Colonic mucosa (tissue), 4 donors: ENCODE results near the gene POLR2L. TPM values are rescaled to one million over a fixed set of nuclear protein-coding genes. Genes with fewer than 3 reads are reported as not detected.

Source experiments
- DNase-seq: peaks from one replicate; pipeline ENCODE4 v3.0.0-alpha.2; 2020
- H3K27ac ChIP-seq: fragments of 200-600 bp; one replicate; pipeline ENCODE4 v1.8.0; 2021
- H3K27me3 ChIP-seq: fragments of 200-600 bp; one replicate; pipeline ENCODE4 v1.8.0; 2021
- H3K36me3 ChIP-seq: fragments of 200-600 bp; one replicate; pipeline ENCODE4 v1.8.0; 2021
- H3K4me1 ChIP-seq: fragments of 200-600 bp; one replicate; pipeline ENCODE4 v1.8.0; 2021; ENCODE audit warnings: mild to moderate bottlenecking
- H3K4me3 ChIP-seq: fragments of 200-600 bp; one replicate; pipeline ENCODE4 v1.8.0; 2021
- H3K9ac ChIP-seq, 2 donors: one replicate each; pipeline ENCODE4 v1.7.0; 2013; ENCODE audit warnings: control low read depth in 2 of 2, low read depth in 2 of 2, low read length in 2 of 2
- H3K9me3 ChIP-seq: fragments of 200-600 bp; one replicate; pipeline ENCODE4 v1.8.0; 2021
- CTCF ChIP-seq: fragments of 200-600 bp; IDR thresholded peaks from one replicate; pipeline ENCODE4 v1.8.0; 2022; ENCODE audit warnings: antibody characterized with exemption, mild to moderate bottlenecking
- intact Hi-C: fragments of 100-400 bp; cut with DNase I; formaldehyde crosslinking; loops from one replicate; pipeline ENCODE4 v1.14.1; 2022
- total RNA-seq, 2 donors: library from RNA; stranded (reverse); fragmentation: NEBNext Ultra II Directional in 1 of 2; extraction: Animal tissue kit (Norgen Biotek cat#: 25700) in 1 of 2; gene quantifications; one replicate each; pipeline ENCODE4 v1.2.1, GENCODE V29; 2021
- donor health status: healthy.
- donor health status: DM: no; HTN: no; CAD: no.
- donor health status: DM: no; HTN: no; CAD: no.

POLR2L gene
- total RNA-seq, 2 donors from 2014 or later = 77.4 to 181 TPM

- intact Hi-C loops = no loop called here
- H3K9ac ChIP-seq = peak overlapping the region; percentile 1 to 84
- peaks cover 6% of the 10 kb centered on the region for H3K27me3 ChIP-seq
- H3K36me3 ChIP-seq = peaks cover 7% of the 10 kb centered on the region
- TF ChIP-seq CTCF = no peak
- no peak for DNase-seq
- H3K9me3 ChIP-seq = no peaks in the 10 kb centered on the region
- H3K4me3 ChIP-seq = no peak overlapping the region
- peak overlapping the region; percentile 93 for H3K27ac ChIP-seq
- peaks cover 51% of the 10 kb centered on the region for H3K4me1 ChIP-seq
These were observed 17.4 kb downstream of the POLR2L start for GRCh38 chr11:824942-825341.

DNA sequence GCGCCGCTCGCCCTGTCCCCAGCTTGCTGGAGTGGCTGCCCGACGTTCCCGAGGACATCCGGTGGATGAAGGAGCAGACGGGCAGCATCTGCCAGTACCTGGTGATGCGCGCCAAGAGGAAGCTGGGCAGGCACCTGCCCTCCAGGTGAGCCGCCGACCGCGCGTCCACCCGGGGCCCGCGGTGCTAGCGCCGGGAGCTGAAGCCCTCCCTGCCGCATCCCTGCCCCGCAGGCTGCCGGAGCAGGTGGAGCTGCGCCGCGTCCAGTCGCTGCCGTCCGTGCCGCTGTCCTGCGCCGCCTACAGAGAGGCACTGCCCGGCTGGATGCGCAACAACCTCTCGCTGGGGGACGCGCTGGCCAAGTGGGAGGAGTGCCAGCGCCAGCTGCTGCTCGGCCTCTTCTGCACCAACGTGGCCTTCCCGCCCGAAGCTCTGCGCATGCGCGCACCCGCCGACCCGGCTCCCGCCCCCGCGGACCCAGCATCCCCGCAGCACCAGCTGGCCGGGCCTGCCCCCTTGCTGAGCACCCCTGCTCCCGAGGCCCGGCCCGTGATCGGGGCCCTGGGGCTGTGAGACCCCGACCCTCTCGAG lies 17.9 kb downstream of the POLR2L start:
- peak; percentile 81 for DNase-seq
- Histone ChIP-seq H3K27ac (peak overlapping the region; percentile 93), H3K36me3 (peaks cover 7% of the 10 kb centered on the region), H3K4me3 (no peak overlapping the region), H3K9ac (peak overlapping the region; percentile 13 to 84), H3K4me1 (peaks cover 46% of the 10 kb centered on the region), H3K9me3 (no peaks in the 10 kb centered on the region), H3K27me3 (peaks cover 6% of the 10 kb centered on the region)
- intact Hi-C loops = no loop called here
- no peak for TF ChIP-seq CTCF

DNA sequence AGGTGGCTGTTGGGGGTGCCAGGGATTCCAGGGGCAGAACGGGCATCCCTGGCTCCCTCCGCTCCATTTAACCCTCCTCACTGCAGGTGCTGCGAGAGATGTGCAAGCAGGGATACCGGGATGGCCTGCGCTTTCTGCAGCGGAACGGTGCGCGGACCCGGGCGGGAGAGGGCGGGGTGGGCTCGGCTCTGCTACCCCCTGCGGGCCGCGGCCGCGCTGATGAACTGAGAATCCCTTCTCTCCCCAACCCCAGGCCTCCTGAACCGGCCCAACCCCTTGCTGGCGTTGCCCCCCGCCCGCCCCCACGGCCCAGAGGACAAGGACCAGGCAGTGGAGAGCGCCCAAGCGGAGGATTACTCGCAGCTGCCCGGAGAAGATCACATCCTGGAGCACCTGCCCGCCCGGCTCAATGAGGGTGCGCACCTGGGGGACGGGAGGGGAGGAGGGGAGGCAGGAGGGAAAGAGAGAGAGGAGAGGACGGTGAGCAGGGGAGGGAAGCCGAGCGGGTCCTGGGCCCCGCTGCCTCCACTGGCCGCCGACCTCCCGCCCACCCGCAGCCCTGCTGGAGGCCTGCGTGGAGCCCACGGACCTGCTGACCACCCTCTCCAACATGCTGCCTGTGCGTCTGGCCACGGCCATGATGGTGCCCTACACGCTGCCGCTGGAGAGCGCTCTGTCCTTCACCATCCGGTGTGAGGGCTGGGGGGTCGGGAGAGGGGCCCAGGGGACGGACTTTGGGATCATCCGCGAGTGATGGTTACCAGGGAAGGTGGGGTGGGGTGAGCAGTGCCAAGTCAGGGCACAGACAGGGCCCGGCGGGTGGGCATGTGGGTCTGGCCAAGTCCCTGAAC lies 18.7 kb downstream of the POLR2L start:
- Histone ChIP-seq H3K36me3 (peaks cover 7% of the 10 kb centered on the region), H3K4me1 (peaks cover 45% of the 10 kb centered on the region), H3K9ac (peak overlapping the region in 1 of 2 donors; percentile 13), H3K27me3 (peaks cover 6% of the 10 kb centered on the region), H3K4me3 (no peak overlapping the region), H3K27ac (no peak overlapping the region), H3K9me3 (no peaks in the 10 kb centered on the region)
- no peak for DNase-seq
- no peak for TF ChIP-seq CTCF
- intact Hi-C loops = no loop called here

DNA sequence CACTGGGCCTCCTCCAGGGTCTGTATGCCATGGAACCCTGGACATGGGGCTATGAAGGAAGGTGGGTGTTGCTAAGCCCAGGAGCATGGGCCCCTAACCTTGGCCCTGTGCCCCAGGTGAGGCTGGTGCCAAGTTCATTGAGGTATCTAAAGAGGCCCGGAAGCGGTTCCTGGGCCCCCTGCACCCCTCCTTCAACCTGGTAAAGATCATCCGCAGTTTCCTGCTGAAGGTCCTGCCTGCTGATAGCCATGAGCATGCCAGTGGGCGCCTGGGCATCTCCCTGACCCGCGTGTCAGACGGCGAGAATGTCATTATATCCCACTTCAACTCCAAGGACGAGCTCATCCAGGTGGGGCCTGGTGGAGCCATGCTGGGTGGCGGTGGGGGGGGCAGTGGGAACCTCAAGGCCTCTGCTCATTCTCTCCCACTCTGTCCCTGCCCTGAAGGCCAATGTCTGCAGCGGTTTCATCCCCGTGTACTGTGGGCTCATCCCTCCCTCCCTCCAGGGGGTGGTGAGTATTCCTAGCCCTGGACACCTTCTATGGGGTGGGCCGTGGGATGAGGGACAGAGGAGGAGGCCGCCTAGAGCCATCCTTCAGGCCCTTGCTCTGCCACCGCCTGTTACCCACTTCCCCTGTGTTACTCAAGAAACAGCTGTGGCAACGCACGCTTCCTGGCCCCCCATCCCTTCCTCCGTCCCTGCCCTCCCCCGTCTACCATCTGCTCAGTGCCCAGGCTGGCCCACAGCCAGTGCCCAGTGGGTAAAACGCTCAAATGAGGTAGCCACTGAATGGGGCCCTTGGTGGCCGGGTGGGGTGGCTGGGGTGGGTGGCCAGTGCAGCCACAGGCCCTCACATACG lies 20.6 kb downstream of the POLR2L start:
- H3K4me1 ChIP-seq = peaks cover 43% of the 10 kb centered on the region
- peak overlapping the region; percentile 49 to 93 for H3K9ac ChIP-seq
- no peak for TF ChIP-seq CTCF
- no peaks in the 10 kb centered on the region for H3K27me3 ChIP-seq
- peak overlapping the region; percentile 98 for H3K27ac ChIP-seq
- peak overlapping the region; percentile 70 for H3K4me3 ChIP-seq
- intact Hi-C loops = no loop called here
- H3K36me3 ChIP-seq = peaks cover 7% of the 10 kb centered on the region
- DNase-seq = no peak
- no peaks in the 10 kb centered on the region for H3K9me3 ChIP-seq
